NCI-H1417 treated with DMSO at 0.1 percent for 48 hours (cell line): ENCODE results near the gene TAL1.
"Not testable (repeated sequence)": the region's sequence is repeated elsewhere in the genome, so short reads cannot be mapped to it uniquely, and the experiment has no call there.

ENCODE experiments used
- DNase-seq: peaks from one replicate; lab custom pipeline; 2025; lab: John Stamatoyannopoulos, UW

The TAL1 gene

GRCh38 chr1:47232187-47232874 lies at the start of gene TAL1:
TSS of gene TAL1 (minus strand) at chr1:47232225. CDS start at chr1:47225888, 6,337 bp downstream.
- no peak for DNase-seq

DNA sequence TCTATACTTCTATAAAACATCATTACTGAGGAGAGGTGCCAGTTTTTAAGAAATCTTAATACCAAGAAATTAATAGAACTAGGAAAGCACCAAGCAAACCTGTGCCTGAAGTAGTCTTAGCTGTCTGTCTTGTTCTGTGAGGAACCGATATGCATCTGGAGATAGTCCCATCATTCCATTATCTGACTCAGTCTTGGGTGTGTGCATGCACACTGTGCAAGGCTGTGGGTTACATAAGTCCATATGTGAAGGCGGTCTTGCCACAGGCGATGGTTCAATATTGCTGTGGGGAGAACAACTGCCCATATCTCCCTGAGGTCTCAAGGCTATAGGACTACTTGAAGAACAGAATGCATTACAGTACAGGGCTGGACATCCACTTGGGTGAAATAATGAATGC lies 48.1 kb upstream of the TAL1 start:
- no peak for DNase-seq

DNA sequence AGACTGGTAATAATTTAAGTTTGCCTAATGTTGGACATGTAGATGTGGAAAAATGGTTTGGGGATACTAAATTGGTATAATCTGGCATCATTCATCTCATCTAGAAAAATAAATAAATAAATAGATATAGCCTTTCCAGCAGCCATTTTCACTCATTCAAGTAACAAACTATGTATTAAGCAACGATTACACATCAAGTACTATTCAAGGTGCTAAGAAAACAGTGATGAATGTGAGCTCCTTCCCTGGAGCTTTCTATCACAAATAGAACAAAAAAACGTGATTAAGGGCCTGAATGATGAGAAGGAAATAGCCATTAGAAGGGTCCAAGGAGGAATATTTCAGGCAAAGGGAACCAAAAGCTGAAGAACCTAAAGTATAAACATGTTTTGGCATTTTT lies 44.8 kb upstream of the TAL1 start:
- no peak for DNase-seq

- DNase-seq: not testable (repeated sequence)
These were observed 43.8 kb upstream of the TAL1 start for GRCh38 chr1:47275811-47276210.

DNA sequence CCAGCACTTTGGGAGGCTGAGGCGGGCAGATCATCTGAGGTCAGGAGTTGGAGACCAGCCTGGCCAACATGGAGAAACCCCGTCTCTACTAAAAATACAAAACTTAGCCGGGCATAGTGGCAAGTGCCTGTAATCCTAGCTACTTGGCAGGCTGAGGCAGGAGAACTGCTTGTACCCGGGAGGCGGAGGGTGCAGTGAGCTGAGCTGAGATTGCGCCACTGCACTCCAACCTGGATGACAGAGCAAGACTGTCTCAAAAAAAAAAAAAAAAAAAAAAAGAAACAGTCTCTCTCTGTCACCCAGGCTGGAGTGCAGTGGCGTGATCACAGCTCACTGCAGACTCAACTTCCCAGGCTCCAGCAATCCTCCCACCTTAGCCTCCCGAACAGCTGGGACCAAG lies 33.5 kb upstream of the TAL1 start:
- DNase-seq: not testable (repeated sequence)

DNA sequence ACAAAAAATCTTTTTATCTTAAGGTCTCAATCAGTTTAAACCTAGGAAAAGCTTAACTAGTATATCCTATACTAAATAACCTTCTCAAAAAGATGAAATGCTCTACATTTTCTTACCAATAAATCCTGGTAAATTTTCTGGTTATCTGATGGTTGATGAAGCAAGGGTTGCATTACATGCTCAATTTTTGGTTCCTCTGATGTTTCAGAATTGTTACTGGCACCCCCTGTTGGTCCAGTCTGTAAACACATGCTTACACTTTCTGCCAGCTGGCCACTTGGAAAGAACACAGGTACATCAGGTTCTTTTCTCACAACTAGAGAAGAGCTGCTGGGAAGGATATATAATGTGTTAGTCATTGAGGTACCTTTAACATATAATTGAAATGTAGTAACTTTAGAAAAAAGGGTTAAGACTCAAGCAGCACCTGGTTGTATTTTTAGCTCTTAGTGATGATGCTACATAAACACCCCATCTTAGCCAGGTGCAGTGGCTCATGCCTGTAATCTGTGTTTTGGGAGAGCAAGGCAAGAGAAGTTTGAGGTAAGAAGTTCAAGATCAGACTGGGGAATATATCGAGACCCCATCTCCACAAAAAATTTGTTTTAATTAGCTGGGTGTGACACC lies 30.9 kb upstream of the TAL1 start:
- no peak for DNase-seq

GRCh38 chr1:47257224-47257623 lies 25.2 kb upstream of the TAL1 start:
- no peak for DNase-seq

- no peak for DNase-seq
These were observed 20.8 kb upstream of the TAL1 start for GRCh38 chr1:47252795-47253194.

- DNase-seq: no peak
These were observed 20.3 kb upstream of the TAL1 start for GRCh38 chr1:47252369-47252768.

GRCh38 chr1:47249755-47250154 lies 17.7 kb upstream of the TAL1 start:
- no peak for DNase-seq

DNA sequence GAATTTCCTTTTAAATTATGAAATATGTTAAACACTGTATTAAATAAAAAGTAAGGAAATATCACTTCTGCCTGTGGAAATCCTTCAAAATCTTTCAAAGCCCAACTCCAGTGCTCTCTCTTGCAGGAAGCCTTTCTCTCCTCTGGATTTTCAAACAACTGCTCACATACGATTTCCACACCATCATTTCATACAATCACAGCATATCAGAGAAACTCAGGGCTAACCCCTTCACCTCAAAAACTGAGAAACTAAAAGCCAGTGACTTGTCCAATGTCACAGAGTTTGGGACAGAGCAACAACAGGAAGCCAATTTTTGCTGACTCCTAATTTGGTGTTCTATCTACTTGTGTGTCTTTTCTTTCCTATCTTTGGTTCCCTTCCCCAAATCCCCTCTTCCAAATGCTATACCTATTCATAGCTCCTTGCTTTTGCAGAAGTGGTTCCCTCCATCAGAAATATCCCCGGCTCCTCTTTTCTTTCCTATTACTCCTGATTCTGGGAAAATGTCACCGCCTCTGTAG lies 12.4 kb upstream of the TAL1 start:
- no peak for DNase-seq

DNA sequence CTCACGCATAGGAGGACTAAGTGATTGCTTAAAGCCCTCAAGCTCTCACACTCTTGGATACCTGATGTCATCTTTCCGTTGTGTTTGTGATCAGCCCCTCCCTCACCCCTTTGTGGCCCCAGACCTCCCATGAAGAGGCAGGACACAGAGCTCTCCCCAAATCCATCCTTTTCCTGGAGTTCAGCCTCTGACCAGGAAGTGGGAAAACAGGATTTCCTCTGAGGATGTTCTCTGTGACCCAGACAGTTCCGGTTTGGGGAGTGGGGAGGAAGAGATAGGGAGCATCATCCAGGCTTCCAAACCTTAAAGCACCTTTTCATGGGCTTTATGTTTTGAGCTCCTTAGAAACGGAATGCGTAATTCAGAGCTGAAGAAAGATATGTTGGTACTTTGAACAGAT lies 11.9 kb upstream of the TAL1 start:
- no peak for DNase-seq

GRCh38 chr1:47241114-47242113 lies 9.4 kb upstream of the TAL1 start:
- no peak for DNase-seq

GRCh38 chr1:47238935-47239592 lies 7.0 kb upstream of the TAL1 start:
- no peak for DNase-seq

DNA sequence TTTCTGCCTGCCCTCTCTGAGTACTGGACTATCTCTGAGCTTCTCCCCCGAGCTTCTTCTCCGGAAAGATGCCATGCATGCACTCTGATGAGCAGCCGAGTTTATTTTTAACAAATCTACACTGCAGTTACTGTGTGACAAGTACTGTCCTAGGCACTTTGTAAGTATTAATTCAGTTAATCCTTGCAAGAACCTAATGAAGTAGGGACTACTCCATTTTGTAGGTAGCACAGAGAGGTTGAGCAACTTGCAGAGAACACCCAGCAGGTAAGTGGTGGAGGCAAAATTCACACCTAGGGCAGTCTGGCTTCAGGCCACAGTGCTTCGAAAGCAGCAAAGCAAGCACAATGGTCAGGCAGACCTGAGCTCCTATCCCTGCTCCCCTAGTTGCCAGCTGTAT lies 3.8 kb upstream of the TAL1 start:
- no peak for DNase-seq

DNA sequence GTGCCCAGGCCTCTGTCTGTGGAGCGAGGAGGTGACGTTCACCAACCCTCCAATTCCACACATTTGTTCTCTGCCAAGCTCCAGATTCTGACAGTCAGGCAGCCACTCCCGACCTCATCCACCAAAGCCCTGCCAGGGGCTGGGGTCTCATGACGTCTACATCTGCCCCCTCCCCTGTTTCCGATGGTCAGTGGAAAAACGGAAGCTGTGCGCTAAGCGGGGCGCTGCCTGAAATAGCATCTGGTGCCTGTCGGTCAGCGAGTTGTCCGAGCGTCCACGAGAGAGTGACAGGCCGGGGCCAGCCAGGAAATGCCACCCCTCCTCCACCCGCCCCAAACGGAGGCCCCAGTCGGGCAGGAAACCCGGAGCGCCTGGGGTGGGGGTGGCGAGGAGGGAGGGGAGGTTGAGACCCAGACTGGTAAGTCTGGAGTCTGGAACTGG lies 3.2 kb upstream of the TAL1 start:
- DNase-seq: no peak

DNA sequence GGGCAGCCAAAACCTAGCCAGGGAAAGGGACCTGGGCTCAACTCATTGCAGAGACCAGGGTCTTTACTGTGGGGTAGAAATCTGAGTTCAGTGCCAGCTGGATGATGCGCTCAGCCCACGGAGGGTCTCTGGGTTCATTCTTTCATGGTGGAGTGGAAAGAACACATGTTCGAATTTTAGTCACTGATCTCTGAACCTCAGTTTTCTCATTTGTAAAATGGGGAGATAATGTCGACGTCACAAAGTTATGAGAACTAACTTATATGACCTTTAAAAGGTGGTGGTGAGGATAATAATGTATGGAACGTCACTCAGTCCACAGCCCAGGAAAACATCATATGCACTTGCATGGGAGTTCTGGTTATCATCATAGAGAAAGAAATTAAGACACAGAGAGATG lies 1.2 kb upstream of the TAL1 start:
- DNase-seq: no peak

DNA sequence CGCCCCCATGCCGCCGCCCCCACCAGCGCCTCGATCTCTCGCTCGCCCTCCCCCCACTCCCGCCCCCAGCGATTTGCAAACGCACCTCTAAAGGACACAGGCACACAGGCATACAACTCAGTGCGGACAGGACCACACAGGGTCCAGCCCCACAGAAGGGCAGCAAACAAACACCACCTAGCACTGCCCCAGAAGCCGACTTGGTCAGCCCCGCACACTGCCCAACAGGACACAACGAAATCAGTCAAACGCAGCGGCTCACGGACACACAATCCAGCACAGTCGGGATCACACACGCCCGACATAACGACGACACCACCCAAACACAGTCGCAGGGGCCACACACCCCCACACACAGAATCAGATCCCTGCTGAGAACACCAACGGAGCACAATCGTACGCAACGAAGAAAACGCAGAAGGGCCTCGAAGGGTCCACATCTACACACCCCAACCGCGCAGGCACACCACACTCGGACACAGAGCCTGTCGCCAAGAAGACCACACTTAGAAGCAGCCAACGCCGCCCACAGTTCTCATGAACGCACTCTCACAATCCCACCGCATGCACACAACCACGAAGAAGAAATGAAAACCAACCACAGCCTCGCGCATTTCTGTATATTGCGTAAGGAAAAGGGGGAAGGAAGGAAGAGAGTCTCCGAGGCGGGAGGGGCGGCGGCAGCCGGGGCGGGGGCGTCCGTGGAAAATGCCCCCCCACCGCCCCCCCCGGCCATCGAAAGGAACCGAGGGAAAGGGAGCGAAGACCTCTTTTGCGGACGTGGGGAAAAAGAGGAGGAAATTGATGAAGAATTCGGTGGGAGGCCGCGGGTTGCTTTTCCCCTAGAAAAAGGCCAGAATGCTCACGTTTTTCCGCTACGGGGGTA lies 481 bp downstream of the TAL1 start:
- DNase-seq: no peak

- no peak for DNase-seq
These were observed 1.2 kb downstream of the TAL1 start for GRCh38 chr1:47230692-47231300.
